Left colon (tissue), 2 donors: ENCODE measurements around the gene GLYR1. TPM values are rescaled to one million over a fixed set of nuclear protein-coding genes. Genes with fewer than 3 reads are reported as not detected.
"Not testable (repeated sequence)": the region's sequence is repeated elsewhere in the genome, so short reads cannot be mapped to it uniquely, and the experiment has no call there.

Experiments used
- ATAC-seq: fragments of 200-7000 bp; cut with Tn5 transposase; one replicate; pipeline ENCODE4 v1.9.1; 2020; ENCODE audit warnings: mild to moderate bottlenecking, moderate library complexity
- DNase-seq, 2 donors: peaks; one replicate each; pipeline ENCODE4 v3.0.0-alpha.2; 2020
- intact Hi-C, 2 donors: fragments of 100-400 bp; cut with DNase I in 1 of 2; cut with micrococcal nuclease in 1 of 2; formaldehyde crosslinking; loops; one replicate each; pipeline versions ENCODE4 v1.11.2 to v1.14.0; 2022; cut with DNase I, micrococcal nuclease
- total RNA-seq, 2 donors: library from RNA; stranded (reverse); fragmentation: NEBNext Ultra II Directional; extraction: Animal tissue kit (Norgen Biotek cat#: 25700); gene quantifications; one replicate each; pipeline ENCODE4 v1.2.1, GENCODE V29; 2021
- donor health status: DM: no; HTN: no; CAD: no.
- donor health status: DM: yes; HTN: yes; CAD: no.

Gene GLYR1
- total RNA-seq, 2 donors from 2014 or later: 106 to 114 TPM

- ATAC-seq: no peak
- intact Hi-C loops: no loop called here
- no peak for DNase-seq
Observed at GRCh38 chr16:4798456-4798855, 48.6 kb downstream of the GLYR1 start.

DNA sequence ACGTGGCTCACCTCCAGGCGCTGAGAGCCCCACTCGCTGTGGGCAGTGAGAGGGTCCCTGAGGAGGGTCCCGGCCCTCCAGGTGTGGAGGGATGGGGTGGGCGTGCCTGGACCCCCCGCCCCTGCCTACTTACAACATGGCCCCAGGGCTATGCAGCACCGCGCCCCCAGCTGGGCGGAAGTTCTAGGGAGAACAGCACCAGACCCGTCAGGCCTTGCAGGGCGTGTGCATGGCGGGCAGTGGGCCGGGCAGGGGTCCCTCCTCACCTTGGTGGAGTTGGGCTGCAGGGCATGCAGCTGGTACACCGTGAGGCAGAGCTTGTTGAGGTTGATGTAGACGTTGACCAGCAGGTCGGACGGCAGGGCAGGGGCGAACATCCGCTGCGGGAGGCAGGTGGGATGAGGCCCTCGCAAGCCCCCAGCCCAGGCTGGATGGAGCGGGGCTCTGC lies 49.3 kb downstream of the GLYR1 start:
- intact Hi-C loops: no loop called here
- DNase-seq (no peak), ATAC-seq (no peak)

- intact Hi-C loops: no loop called here
- ATAC-seq (peak; percentile 8), DNase-seq (peak in 1 of 2 donors; percentile 61)
Observed at GRCh38 chr16:4796982-4797804, 49.9 kb downstream of the GLYR1 start.

- intact Hi-C loops: no loop called here
- ATAC-seq: peak; percentile 56
- peak in 1 of 2 donors; percentile 54 for DNase-seq
Observed at GRCh38 chr16:4795828-4796572, 51.1 kb downstream of the GLYR1 start.

DNA sequence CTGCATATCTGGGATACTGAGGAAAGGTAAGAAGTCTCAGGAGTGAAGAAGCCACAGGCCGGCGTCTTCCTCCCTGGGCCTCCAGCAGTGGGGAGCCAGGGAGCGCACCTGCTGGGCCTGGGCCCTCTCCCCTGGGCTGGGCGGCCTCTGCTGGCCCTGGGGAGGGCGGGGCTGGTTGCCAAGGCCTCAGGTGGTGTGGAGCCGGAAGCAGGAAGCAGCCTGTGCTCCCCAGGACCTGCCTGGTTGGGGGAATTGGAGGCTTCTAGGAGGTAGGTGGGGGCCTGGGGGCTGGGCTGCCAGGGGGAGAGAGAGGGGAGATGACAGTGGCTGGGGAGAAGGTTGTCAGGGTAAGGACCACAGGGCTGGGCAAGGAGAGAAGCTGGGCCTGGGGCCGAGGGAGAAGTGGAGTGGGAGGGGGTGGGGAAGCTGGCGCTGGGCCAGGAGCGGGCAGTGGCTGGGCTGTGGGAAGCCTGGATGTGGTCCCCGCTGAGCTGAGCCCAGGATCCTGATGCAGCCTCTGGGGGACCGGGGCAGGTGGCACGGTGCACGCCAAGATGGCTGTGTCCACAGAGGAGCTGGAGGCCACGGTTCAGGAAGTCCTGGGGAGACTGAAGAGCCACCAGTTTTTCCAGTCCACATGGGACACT lies 51.8 kb downstream of the GLYR1 start, which contains the start of gene SMIM22:
TSS of gene SMIM22 (plus strand) at position 189 of the 647 bp plus-strand sequence. CDS start at position 555, 366 bp downstream.
- ATAC-seq (peak; percentile 83), DNase-seq (peak; percentile 84 to 86)
- intact Hi-C loops: no loop called here

GRCh38 chr16:4792951-4793513 lies 54.1 kb downstream of the GLYR1 start:
- ATAC-seq (no peak), DNase-seq (no peak)
- intact Hi-C loops: no loop called here

DNA sequence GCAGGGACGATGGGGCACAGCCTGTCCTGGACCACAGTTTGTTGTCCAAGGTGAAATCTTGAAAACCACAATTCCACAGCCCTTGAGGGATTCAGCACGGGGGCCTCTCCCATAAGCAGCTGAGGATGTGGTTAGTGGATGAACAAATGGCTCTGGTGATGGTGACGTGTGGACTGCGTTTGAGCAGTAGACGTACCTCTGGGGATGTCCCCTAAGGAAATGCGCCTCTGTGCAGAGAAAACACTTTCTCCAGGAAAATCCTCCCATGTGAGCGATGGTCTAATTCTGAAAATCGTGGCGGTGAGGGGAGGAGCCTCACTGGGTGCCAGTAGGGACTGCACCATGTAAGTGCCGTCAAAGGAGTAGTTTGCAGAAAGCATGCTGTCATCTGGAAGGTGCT lies 56.2 kb downstream of the GLYR1 start:
- ATAC-seq: no peak
- no peak for DNase-seq
- intact Hi-C loops: no loop called here

DNA sequence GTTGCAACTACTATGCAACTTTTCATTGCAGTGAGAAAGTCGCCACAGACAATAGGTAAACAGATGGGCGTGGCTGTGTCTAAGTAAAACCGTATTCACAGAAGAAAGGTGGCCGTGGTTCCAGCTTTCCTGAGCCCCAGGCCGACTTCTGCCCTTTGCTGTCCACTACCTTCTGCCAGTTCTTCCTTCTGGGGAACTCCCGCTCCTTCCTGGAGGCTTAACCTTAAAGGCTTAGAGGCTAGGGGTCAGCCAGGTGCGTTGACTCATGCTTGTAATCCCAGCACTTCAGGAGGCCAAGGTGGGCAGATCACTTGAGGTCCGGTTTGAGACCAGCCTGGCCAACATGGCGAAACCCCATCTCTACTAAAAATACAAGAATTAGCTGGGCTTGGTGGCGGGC lies 56.8 kb downstream of the GLYR1 start:
- intact Hi-C loops: no loop called here
- DNase-seq (no peak), ATAC-seq (peak; percentile 37)

DNA sequence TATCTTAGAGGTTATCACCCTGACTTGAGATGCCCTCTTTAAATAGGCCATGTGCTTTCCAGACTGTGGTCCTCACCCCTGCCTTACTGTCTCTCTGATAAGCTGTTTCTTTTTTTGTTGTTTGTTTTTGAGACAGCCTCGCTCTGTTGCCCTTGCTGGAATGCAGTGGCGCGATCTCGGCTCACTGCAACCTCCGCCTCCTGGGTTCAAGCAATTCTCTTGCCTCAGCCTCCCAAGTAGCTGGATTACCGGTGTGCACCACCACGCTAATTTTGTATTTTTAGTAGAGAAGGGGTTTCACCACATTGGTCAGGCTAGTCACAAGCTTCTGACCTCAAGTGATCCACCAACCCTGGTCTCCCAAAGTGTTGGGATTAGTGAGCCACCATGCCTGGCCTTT lies 58.2 kb downstream of the GLYR1 start:
- DNase-seq (no peak), ATAC-seq (no peak)
- intact Hi-C loops: no loop called here

DNA sequence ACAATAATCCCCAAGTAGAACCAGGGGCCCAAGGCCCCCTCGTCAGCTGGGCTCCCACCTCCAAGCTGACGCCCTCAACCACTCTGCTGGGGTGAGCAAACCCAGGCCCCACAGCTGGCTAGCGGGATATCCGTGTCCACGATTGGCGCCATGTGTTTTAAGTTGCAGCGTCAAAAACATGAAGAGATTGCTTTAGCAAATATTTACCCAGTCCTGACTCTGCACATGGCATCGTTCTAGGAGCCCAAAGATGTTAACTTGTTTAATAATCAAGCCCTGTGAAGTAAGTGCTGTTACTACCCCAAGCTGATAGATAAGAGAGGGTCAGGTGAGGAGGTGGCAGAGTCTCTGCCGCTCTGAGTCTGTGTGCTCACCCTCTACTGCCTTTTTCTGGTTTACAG lies 58.6 kb downstream of the GLYR1 start:
- DNase-seq (no peak), ATAC-seq (peak; percentile 16)
- intact Hi-C loops: no loop called here

DNA sequence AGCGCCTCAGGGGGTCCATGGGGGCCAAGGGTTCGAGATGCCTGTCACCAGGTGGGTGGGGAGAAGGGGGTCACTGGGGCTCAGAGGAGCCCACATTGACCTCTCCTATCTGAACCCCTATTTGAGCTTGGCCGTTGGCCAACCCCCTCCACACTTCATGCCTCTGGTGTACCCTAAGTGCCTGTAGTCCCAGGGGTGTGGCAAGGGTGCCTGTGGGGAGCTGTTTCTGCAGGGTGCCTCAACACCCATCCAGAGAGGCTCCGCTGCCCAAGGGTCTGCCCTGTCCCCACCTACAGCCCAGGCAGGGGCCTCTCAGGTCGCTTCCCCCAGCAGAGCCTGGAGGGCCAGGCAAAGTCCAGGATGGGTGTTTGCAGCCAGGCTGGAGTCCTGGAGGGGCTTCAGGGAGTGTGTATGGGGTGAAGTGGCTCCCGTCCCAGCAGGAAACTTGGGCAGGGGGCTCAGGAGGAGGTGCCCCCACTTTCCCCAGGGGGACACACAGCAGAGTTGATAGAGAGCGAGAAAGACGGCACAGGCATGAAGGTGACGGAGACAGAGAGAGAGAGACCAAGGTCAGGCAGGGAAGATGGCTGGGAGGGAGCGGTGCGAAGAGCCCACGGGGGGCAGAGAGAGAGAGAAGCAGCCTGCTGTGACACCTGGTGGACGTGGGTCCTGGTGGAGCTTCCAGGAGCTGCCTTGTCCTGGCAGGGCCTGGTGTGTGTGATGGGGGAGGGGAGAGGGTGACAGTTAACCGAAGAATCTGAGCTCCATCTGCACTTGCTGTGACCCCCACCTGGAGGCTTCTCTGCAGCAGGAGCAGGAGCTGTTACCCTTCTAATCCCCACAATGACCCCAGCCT lies 59.2 kb downstream of the GLYR1 start, which contains the start of gene SEPTIN12:
TSS of gene SEPTIN12 (minus strand) at position 719 of the 856 bp plus-strand sequence. CDS start at position 19, 700 bp downstream.
- intact Hi-C loops: no loop called here
- DNase-seq (no peak), ATAC-seq (no peak)

DNA sequence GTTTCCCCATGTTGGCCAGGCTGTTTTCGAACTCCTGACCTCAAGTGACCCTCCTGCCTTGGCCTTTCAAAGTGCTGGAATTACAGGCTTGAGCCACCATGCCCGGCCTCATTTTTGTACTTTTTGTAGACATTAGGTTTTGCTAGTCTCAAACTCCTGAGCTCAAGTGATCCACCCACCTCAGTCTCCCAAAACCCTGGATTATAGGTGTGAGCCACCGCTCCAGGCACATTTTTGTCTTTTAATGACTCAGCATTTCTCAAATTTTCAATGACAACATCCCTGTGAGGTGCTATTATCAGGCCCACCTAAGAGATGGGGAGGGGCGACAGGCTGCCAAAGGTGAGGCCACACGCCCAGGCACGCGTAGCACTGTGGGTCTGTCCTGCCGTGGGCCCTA lies 60.0 kb downstream of the GLYR1 start:
- ATAC-seq (no peak), DNase-seq (no peak)
- intact Hi-C loops: no loop called here

DNA sequence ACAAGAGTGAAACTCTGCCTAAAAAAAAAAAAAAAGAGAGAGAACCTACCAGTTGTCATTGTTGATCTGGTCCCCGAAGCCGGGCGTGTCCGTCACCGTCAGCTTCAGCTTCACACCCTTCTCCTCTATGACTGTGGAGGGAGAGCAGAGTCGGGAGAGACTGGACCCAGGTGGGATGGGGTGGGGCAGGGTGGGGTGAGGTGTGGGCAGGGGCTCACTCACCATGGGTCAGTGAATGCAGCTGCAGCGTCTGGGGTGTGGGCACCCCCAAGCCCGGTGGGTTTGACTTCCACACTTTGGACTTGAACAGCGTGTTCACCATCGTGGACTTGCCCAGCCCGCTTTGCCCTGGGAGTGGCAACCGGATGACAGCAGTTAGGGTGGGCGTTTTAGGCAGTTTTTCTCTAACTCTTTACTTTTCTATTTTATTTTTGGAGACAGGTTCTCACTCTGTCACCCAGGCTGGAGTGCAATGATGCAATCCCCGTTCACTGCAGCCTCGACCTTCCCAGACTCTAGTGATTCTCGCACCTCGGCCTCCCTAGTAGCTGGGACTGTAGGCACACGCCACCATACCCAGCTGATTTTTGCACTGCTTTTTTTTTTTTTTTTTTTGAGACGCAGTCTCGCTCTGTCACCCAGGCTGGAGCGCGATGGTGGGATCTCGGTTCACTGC lies 61.2 kb downstream of the GLYR1 start:
- no peak for DNase-seq
- intact Hi-C loops: no loop called here

DNA sequence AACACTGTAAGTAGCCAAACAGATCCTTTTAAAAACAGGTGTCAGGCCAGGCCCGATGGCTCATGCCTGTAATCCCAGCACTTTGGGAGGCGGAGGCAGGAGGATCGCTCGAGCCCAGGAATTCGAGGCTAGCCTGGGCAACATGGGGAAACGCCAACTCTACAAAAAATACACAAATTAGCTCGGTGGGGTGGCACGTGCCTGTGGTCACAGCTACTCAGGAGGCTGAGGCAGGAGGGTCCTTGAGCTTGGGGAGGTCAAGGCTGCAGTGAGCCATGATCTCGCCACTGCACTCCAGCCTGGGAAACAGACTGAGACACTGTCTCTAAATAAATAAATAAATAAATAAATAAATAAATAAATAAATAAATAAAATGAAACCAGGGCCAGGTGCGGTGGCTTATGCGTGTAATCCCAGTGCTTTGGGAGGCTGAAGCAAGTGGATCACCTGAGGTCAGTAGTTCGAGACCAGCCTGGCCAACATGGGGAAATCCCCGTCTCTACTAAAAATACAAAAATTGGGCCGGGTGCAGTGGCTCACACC lies 62.6 kb downstream of the GLYR1 start:
- ATAC-seq, DNase-seq, intact Hi-C loops: not testable (repeated sequence)

More for the DNA sequence above, 61.2 kb downstream of the GLYR1 start:
- peak; percentile 30 for ATAC-seq

- intact Hi-C loops: no loop called here
- DNase-seq (no peak), ATAC-seq (no peak)
Observed at GRCh38 chr16:4783951-4784336, 63.1 kb downstream of the GLYR1 start.

GRCh38 chr16:4783251-4783950 lies 63.7 kb downstream of the GLYR1 start:
- ATAC-seq (no peak), DNase-seq (no peak)
- intact Hi-C loops: no loop called here

DNA sequence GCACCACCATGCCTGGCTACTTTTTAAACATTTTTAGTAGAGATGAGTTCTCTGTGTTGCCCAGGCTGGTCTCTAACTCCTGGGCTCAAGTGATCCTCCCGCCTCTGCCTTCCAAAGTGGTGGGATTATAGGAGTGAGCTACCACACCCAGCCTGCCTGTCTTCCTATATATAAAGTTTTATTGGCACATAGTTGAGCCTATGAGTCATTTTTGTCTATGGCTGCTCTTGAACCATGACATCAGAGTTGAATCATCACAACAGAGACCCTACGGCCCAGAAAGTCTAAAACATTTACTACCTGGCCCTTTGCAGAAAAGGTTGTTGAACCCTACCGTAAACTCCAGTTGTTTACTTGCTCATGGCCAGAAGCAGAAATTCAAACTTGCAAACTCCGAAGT lies 66.9 kb downstream of the GLYR1 start:
- ATAC-seq (peak; percentile 91), DNase-seq (no peak)
- intact Hi-C loops: no loop called here
